GM10847 (cell line): Measurements from ENCODE around the gene C1QTNF6.

Experiments
- POLR2A ChIP-seq: IDR thresholded peaks from 2 replicates; pipeline ENCODE4 v1.6.1; 2011; ENCODE audit not compliant: insufficient read length; ENCODE audit errors: extremely low read depth

The C1QTNF6 gene

DNA sequence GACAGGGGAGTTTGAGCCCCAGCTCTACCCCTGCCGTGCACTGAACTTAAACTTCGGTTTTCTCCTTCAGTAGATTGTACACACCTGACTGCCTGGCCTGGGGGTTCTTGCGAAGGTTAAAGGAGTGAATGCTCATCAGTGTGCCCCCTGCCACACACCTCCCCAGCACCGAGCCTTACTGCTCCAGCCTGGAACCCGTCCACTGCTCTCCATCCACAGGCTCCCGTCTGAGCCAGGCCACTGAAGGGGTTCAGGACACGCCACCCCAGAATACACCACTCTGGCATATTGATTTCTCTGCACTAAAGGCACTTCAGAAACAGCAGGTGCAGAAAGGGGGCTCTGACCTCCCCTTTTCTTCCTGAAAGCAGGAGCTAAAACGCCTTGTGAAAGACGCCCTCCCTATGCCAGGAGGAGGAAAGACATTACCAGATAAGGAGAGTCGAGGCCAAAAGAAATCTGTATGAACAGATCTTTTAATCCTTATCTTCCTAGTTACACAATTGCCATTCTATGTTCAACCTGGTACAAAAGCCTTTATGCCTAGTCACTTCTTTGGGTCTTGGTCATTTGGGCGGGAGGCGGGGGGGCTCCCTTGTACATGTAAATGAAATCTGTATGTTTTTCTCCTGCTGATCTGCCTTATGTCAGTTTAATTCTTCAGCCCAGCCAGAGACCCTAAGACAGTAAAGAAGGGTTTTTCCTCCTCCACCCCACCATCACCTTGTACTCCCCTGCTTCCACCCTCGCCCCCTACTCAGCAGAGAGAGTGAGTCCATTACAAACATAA, 26.1 kb upstream of the C1QTNF6 start:
- TF ChIP-seq POLR2A = no peak

DNA sequence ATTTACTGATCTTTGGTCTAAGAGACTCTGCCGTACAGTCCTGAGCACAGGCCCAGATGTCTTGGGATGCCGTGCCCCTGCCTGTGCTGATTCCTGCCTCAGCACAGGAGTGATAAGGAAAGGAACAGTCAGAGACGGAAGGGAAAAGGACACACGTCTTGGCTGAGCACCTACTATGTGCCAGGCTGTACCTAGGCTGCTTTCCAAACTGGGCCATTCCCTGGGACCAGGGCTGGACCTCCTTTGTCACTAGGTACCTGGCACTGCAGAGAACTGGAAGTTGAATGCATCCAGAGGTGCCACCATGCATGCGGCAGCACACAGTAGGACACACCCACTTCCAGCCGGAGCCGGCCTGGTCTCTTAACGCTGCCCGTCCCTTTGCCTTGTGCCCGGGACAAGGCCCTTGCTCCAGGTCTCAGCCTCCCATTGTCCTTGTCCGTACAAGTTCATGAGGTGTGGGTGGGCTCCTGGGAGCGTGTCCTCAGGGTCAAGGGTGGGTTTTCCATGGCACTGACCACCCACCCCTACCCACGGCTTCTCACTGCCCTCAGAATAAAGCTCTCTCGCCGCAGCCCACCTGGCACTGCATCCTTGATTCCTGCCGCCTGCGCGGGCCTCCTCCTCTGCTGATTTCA, 25.3 kb upstream of the C1QTNF6 start:
- TF ChIP-seq POLR2A = no peak

DNA sequence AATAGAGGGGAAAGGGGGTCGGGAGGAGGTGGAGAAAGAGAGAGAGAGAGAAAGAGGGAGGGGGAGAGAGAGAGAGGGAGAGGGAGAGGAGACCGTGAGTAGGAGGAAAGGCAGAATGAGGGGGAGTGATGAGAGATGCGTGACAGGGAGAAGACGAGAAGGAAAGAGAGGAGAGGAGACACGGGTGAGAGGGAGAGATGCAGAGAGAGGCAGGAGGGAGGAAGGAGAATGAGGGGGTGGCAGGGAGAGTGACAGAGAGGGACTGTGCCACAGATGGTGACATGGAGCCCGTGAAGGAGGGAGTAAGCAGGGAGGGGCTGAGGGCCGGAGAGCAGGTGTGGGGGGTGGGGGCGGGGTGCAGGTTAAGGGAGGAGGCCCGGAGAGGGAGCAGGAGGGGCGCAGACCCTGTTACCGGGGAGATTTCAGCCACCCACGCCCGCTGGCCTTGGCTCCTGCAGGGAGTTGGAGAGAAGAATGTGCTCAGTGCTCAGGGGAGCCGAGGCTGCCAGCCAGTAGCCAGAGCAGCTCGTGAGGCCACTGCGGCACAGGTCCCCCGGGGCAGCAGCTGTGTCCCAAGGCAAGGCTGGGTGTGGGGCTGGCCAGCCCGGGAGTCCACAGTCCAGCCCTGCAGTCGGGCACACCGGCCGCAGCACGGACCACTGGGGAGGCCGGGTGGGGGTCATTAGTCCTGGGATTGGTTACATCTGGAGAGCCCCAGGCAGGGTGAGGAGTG, 24.3 kb upstream of the C1QTNF6 start, which contains the start of gene SSTR3:
SSTR3 (minus strand) TSS at position 304 of the 733 bp plus-strand sequence. CDS start 4,674 bp downstream, outside the sequence.
- no peak for TF ChIP-seq POLR2A

DNA sequence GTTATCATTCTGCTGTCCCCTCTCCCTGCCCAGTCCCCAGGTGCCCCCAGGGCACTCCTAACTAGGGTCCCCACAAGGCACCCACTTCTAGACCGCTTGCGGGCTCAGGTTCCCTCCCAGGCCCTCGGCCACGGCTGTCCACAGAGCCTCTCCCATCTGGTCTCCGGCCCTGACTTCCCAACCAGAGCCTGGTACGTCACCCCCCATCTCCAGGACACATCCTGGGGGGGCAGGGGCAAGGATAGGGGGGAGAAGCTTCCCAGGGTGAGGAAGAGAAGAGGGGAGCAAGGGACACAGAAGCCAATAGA, 23.8 kb upstream of the C1QTNF6 start:
- TF ChIP-seq POLR2A = no peak

DNA sequence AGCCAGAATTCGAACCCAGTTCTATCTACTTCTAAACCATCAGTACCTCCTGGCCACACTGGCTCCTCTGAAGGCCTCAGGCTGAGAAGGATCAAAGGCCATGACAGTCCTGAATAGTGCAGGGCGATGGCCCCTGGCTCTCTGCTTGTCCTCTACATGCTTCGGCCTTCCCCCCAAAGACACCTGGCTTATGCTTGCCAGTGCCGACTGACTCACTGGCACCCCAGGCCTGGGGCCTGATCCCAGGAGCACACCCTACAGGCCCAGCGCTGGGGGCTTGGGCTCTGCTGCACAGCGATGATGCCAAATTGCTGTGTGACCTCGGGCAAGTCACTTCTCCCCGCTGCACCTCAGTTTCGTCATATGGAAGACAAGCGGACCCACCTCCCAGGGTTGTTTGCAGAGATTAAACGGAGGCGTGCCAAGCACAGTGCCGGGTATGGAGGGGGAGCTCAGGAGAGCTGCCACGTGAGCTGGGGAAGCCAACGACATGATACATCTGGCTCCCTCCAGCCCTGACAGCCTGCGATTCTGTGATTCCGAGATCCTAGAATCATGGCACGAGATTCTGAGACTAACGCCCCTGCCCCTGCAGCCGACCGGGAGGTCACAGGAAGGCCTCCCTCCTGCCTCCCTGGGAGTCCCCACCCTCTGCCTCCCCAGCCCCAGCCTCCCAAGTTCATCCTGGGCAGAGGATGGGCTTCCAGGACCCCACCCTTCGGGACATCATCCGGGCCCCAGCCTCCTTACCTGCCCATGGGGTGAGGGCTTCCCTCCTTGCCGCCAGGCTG, 23.2 kb upstream of the C1QTNF6 start:
- no peak for TF ChIP-seq POLR2A

DNA sequence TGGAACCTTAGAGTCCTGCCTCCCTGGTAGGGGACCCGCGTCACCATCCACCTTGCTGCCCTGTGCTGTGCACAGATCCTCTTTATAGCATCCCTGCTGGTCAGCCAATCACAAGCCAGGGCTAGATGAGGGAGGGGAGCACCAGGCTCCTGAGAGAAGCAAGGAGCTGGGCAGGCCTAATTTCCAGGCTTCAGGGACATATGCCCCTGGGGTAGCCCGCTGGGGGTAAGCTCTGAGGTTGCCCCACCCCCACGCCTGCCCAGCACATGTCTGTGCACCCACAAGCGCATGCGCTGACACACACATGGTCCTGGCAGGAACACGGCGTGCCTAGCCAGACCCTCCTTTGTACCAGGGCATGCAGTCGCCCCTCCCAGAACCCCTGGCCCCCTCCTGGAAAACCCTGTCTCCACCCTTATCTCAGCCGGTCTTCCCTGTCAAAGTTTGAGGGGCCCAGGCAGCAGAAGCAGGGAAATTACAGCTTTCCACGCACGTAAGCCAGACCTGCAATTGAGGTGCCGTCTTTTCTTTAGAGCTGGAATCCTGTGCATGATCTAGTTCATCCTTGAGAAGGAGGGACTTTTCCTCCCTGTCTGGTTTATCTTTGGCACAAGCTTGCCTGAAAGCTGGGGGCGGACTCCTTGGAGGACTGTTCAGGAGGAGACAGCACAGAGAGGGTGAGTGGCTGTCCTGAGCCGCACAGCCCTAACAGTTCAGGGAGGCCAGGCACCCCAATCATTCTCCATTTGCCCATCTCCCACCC, 22.2 kb upstream of the C1QTNF6 start:
- no peak for TF ChIP-seq POLR2A

DNA sequence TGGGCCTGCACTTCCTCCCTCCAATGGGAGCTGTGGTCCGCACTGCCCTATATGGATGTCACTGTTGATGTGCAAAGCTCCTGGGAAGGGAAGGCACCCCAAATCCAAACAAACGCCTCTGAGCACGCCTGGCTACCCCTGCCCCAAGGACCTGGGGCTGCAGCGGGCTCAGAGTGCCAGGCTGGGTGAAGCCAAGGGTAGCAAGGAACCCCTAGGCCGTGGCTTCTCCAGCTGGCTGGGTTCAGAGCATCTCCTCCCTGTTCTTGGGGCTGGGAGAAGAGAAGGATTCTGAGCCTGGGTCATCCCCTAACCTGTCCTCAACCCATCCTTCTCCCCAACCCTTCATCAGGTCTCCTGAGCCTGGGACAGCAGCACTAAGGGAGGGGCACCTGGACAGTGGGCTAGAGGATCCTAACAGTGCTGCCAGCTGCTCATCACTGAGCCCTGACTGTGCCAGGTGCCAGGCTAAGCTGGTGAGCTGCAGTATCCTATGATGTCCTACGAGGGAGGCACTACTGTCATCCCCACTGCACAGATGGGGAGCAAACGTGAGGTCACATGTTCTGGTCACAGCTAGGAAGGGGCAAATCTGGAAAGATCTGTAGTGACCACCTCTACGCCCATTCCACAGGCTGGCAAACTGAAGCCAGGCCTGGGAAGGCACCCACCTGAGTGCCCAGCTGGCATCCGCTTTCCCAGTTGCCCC, 21.2 kb upstream of the C1QTNF6 start:
- no peak for TF ChIP-seq POLR2A

DNA sequence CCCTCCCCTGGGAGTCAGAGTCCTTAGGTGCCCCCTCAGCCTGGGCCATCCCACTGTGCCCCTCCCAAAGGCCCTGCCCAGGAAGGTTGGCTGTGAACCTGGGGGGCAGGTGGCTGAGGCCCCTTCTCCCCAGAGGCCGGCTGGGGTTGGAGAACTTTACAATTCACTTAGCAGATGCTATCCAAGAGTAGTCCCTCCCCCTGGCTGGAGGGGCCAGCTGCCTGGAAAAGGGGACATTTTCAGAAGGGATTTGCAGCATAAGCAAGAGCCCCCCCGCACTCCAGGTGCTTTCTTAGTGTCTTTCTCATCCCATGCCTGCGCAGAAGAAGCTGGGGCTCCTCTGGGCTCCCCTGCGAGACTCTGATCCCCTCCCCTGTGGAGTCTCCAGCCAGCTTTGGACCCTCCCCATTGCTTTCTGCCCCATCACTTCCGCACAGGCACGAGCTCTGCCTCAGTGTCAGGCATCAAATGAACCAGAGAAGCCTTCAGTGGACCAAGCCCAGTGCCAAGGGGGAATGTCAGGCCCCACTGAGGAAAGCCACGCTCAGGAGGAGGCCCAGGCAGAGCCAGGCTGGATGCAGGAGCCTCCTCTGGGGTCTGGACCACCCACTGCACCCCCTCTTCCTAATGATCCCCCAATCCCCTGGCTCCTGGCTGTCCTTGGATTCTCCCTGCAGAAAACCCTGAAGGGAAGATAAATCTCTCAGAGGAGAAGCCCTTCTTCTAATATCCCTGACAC, 20.5 kb upstream of the C1QTNF6 start:
- TF ChIP-seq POLR2A = no peak

DNA sequence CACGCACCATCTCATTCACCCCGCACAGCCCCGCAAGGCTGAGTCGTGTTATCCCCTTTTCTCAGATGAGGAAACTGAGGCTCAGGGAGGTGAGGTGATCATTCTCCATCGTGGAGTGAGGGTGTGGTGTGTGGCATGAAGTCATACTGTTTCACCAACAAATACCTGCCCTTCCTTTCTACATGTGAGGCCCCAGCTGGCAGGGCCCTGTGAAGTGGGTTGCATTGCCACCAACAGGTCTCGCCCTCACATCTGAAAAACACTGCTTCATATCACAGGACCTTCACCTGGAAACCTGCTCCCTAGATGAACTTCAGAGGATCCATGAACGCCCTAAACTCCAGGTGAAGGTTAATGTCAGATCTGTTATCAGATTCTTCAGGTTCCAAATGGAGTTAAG, 19.9 kb upstream of the C1QTNF6 start:
- TF ChIP-seq POLR2A = no peak

DNA sequence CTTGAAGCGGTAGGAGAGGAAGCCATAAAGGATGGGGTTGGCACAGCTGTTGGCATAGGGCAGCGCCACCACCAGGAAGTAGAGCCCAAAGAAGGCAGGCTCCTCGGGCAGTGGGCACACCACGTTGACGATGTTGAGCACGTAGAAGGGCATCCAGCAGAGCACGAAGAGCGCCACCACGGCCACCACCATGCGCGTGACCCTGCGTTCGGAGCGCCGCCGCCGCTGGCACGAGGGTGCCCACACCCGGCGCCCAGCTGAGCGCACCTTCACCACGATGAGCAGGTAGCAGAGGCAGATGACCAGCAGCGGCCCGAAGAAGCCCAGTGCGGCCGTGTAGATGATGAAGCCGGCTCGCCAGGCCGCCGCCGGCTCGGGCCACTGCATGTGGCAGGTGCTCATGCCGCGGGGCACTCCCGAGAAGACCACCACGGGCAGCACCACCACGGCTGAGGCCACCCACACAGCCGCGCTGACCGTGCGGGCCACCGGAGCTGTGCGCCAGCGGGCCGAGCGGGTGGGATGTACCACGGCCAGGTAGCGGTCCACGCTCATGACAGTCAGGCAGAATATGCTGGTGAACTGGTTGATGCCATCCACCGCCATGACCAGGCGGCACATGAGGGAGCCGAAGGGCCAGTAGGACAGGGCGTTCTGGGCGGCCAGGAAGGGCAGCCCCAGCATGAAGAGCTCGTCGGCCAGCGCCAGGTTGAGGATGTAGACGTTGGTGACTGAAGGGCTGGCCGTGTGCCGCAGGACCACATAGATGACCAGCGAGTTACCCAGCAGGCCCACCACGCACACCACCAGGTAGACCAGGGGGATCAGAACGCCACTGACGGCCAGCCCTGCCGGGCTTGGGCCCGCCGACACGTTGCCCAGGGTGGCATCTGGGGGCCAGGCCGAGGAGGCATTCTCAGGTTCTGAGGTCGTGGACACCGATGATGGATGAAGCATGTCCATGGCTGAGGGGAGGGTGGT, 19.1 kb upstream of the C1QTNF6 start:
- TF ChIP-seq POLR2A = no peak

DNA sequence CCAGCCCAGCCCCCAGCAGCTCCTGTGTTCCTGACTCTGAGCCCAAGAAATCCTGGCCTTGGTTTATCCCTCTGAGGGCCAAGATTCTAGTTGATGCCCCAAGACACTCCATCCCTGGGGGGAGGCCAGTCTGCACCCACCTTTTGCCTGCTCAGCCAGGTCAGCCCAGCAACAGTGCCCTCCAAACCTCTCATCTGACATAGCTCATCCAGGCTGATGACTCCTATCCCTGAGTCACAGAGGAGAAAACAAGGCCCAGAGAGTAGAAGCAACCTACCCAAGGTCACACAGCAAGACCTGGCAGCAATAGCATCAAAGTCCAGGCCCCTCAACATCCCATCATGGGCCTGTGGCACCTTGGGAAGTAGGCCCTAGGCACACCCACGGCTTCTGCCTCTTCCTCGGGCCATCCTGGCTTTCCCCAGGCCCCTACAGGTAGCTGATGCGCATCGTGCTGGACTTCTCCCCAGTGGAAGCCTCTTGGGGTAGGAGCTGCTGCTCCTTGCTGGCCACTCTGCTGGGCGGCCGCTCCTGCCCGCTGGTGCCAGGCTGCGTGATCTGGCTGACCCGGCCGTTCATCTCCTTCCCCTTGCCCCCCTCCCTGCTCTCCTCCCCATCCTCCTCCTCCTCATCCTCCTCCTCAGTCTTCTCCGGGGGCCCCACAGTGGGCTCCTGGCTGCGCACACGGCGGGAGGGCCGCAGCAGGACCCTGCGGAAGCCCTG, 18.2 kb upstream of the C1QTNF6 start:
- TF ChIP-seq POLR2A = no peak

DNA sequence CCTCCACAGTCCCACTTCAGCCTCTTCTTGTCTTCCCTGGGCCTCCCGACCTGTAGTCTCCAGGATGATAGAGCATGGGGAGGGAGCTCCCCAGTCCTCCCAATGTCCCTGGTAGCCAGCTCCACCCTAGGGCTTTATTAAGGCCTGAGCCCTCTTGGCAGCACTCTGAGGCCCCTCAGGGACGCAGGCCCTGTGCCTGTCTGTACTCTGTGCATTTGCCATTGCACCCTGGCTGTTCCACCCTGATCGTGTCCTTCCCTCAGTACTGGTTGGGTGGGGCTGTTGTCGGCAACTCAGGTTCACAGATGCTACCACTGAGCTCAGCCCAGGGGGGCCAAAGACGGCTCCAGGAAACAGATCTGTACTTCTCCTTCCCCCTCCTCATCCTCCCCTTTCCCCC, 17.0 kb upstream of the C1QTNF6 start:
- no peak for TF ChIP-seq POLR2A
